ENCODE data around the gene SMPD3. TPM values are rescaled to one million over a fixed set of nuclear protein-coding genes. Genes with fewer than 3 reads are reported as not detected.

The SMPD3 gene
- total RNA-seq, 2 experiments from 2014 or later, result 0.89 to 1.1 TPM

DNA sequence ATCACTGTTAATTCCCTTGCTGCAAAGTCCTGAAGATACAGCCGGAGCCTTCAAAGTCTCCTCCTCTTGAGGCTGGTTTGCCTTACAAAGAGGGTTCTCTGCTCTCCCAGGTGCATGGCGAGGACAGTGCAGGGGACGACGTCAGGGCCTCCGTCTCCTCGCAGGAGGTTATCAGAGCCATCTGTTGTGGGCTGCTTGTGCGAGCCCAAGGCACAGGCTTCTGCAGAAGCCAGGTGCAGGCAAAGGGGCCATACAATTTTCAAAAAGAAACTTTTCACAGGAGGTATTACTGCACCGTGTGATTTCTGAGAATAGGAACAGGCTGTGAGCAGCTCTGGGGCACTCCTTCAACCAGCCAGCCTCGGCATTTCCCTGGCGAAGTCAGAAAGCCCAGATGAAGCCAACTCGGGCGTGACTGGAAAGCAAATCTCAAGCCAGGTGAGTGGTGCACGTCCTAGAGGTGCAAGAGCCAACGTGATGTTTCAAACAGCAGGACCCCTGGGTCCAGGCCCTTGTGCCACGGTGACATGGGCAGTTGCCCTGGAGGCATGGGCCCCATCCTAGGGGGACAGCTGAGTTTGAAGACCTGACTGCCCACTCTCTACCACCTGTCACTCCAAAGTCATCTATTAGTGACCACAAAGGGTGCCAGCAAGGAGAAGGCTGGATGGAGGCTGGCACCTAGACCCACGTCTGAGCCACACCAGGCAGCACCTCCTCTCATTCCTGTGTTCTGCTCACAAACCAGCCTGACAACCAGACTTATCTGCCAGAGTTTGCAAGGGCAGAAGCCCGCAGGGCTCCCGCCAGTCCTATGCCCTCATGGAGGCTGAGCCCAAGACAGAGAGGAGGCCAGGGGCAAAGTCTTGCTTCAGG is 68.6 kb downstream of the SMPD3 start:
- H3K9me3 Mint-ChIP-seq, result no peaks in the 10 kb centered on the region
- peaks cover 31% of the 10 kb centered on the region for H3K4me1 Mint-ChIP-seq (ENCODE audit: low read depth)
- H3K9me3 ChIP-seq (ENCODE audit: control insufficient read depth in 1 of 2, insufficient read depth in 1 of 2, low read length in 2 of 2), result no peaks in the 10 kb centered on the region
- no peak overlapping the region for H3K4me3 ChIP-seq (ENCODE audit: low read length)
- CTCF ChIA-PET, result no interaction called here
- DNase-seq, result peak in 2 of 14 experiments; percentile 21 to 38
- no peaks in the 10 kb centered on the region for H3K36me3 ChIP-seq (ENCODE audit: insufficient read depth, low read length)
- no peak overlapping the region for H3K4me3 Mint-ChIP-seq
- no peak overlapping the region for H3K27ac ChIP-seq (ENCODE audit: low read depth in 1 of 2, low read length in 2 of 2)
- POLR2A ChIA-PET, result interaction anchor here (0.7 kb wide), 1 partner anchor 53 kb away, joined by 3 read pairs; no protein-coding TSS in a partner anchor
- H3K27ac Mint-ChIP-seq, result peak overlapping the region; percentile 63
- no peaks in the 10 kb centered on the region for H3K36me3 Mint-ChIP-seq (ENCODE audit: low read depth)
- ATAC-seq (ENCODE audit: poor library complexity), result peak; percentile 93
- H3K4me1 ChIP-seq (ENCODE audit: insufficient read depth, low read length), result peaks cover 27% of the 10 kb centered on the region
- no peaks in the 10 kb centered on the region for H3K27me3 Mint-ChIP-seq
- TF ChIP-seq, protein P1, sequence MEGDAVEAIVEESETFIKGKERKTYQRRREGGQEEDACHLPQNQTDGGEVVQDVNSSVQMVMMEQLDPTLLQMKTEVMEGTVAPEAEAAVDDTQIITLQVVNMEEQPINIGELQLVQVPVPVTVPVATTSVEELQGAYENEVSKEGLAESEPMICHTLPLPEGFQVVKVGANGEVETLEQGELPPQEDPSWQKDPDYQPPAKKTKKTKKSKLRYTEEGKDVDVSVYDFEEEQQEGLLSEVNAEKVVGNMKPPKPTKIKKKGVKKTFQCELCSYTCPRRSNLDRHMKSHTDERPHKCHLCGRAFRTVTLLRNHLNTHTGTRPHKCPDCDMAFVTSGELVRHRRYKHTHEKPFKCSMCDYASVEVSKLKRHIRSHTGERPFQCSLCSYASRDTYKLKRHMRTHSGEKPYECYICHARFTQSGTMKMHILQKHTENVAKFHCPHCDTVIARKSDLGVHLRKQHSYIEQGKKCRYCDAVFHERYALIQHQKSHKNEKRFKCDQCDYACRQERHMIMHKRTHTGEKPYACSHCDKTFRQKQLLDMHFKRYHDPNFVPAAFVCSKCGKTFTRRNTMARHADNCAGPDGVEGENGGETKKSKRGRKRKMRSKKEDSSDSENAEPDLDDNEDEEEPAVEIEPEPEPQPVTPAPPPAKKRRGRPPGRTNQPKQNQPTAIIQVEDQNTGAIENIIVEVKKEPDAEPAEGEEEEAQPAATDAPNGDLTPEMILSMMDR (IDR thresholded peaks at IDR 0.05), result no peak
- H3K27me3 ChIP-seq (ENCODE audit: control insufficient read depth in 1 of 2, insufficient read depth in 2 of 2, low read length in 2 of 2), result no peaks in the 10 kb centered on the region
- intact Hi-C loops (cut with DNase I, micrococcal nuclease), result no loop called here

DNA sequence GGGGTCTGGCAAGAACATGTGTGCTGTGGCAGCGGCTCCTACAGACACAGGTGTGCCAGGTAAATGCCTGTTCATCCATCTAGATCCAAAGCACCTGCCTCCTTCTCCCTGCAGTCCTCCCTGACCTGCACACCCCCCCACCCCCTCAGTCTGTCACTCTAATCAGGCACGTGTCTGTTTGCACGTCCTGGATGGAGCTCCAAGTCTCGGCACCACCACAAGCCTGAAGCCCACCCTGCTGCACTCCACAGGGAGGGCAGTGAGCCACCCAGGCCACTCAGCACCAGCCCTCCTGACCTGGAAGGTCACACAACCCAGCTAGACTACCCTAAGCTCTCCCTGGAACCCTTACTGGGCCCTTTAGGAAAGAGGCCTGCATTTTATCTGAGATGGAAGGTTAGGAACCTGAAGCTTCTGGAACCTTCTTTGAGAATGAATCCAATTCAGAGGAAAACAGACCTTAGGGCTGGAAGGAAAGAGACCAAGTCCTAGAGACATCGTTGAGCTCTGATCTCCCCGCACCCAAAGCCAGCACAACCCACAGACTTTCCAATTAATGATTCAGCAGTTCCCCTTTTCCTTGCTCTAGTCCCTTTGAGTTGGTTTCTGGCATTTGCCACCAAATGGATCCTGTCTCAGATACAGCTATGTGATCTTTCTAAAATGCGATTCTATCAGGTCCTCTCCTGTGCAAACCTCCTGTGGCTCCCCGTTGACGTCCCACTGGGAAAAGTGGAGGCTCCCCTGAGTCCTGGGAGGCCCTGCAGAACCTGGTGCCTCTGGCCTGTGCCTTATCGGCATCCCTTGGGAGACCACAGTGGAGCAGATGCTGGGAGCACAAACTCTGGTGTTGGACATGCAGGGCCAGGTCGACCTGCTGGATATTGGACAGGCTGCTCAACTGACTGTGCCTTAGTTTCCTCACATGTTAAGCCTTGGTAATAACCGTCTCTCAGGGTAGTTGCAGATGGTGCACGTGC is 69.6 kb downstream of the SMPD3 start:
- ATAC-seq (ENCODE audit: poor library complexity) (no peak), DNase-seq (no peak)
- H3K27ac Mint-ChIP-seq, result peak overlapping the region; percentile 63
- no peak overlapping the region for H3K4me3 Mint-ChIP-seq
- no peaks in the 10 kb centered on the region for H3K9me3 Mint-ChIP-seq
- no peaks in the 10 kb centered on the region for H3K27me3 ChIP-seq (ENCODE audit: control insufficient read depth in 1 of 2, insufficient read depth in 2 of 2, low read length in 2 of 2)
- TF ChIP-seq, protein P1 (IDR thresholded peaks at IDR 0.05), result no peak
- ChIA-PET CTCF (no interaction called here), POLR2A (interaction anchor here (0.5 kb wide), 1 partner anchor 140 kb away, joined by 3 read pairs; no protein-coding TSS in a partner anchor)
- H3K36me3 ChIP-seq (ENCODE audit: insufficient read depth, low read length), result no peaks in the 10 kb centered on the region
- intact Hi-C loops (cut with DNase I, micrococcal nuclease), result no loop called here
- H3K4me1 Mint-ChIP-seq (ENCODE audit: low read depth), result peaks cover 26% of the 10 kb centered on the region
- H3K4me1 ChIP-seq (ENCODE audit: insufficient read depth, low read length), result peaks cover 22% of the 10 kb centered on the region
- no peak overlapping the region for H3K27ac ChIP-seq (ENCODE audit: low read depth in 1 of 2, low read length in 2 of 2)
- H3K27me3 Mint-ChIP-seq, result no peaks in the 10 kb centered on the region
- H3K36me3 Mint-ChIP-seq (ENCODE audit: low read depth), result no peaks in the 10 kb centered on the region
- no peaks in the 10 kb centered on the region for H3K9me3 ChIP-seq (ENCODE audit: control insufficient read depth in 1 of 2, insufficient read depth in 1 of 2, low read length in 2 of 2)
- no peak overlapping the region for H3K4me3 ChIP-seq (ENCODE audit: low read length)

DNA sequence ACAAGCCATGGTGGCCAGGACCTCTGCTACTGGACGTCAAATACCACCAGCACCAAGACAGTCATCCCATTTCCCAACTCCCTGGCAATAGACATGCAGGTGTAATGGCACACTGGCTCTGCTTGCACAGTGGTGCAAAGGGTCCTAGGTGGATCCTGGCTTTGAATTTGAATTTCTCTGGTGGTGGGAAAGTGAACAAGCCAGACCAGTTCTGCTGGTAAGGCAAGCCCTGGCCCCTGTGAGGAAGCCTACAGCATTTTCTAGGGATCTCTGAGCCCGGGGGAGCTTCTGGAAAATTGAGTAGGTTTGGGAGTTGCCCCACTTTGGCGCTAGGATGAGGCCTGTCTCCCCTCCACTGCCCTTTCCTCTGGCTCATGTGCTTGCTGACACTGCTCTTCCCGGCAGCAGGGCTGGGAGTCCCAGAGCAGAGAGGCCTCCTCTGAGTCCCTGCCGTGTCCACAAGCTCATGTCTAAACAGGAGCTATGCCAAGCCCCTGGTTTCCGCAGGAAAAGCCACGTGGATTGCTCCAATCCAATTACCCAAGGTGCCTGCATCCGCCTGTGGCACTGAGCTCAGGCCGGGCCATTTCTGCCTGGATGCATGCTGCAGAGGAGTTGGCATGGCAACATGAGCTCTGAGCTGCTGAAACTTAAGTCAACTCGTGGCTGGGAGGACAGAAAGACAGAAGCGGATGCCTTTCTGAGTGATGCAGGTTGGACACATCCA is 70.5 kb downstream of the SMPD3 start:
- intact Hi-C loops (cut with DNase I, micrococcal nuclease), result no loop called here
- no peaks in the 10 kb centered on the region for H3K27me3 ChIP-seq (ENCODE audit: control insufficient read depth in 1 of 2, insufficient read depth in 2 of 2, low read length in 2 of 2)
- H3K36me3 ChIP-seq (ENCODE audit: insufficient read depth, low read length), result no peaks in the 10 kb centered on the region
- ATAC-seq (ENCODE audit: poor library complexity), result no peak
- H3K9me3 ChIP-seq (ENCODE audit: control insufficient read depth in 1 of 2, insufficient read depth in 1 of 2, low read length in 2 of 2), result no peaks in the 10 kb centered on the region
- H3K4me1 ChIP-seq (ENCODE audit: insufficient read depth, low read length), result peaks cover 21% of the 10 kb centered on the region
- TF ChIP-seq, protein P1 (IDR thresholded peaks at IDR 0.05), result no peak
- Mint-ChIP-seq H3K9me3 (no peaks in the 10 kb centered on the region), H3K4me1 (ENCODE audit: low read depth) (peaks cover 24% of the 10 kb centered on the region), H3K36me3 (ENCODE audit: low read depth) (no peaks in the 10 kb centered on the region), H3K4me3 (no peak overlapping the region), H3K27me3 (no peaks in the 10 kb centered on the region), H3K27ac (no peak overlapping the region)
- POLR2A ChIA-PET, result no interaction called here
- no peak for DNase-seq
- no peak overlapping the region for H3K4me3 ChIP-seq (ENCODE audit: low read length)
- H3K27ac ChIP-seq (ENCODE audit: low read depth in 1 of 2, low read length in 2 of 2), result no peak overlapping the region
- CTCF ChIA-PET, result no interaction called here
